Adrenal gland (tissue), 12 donors: ENCODE measurements around the gene NCKAP5. TPM values are rescaled to one million over a fixed set of nuclear protein-coding genes. Genes with fewer than 3 reads are reported as not detected.

ENCODE experiments used
- DNase-seq, 7 donors: peaks; one replicate each; pipeline ENCODE4 v3.0.0-alpha.2; 2019 to 2020
- H3K27ac ChIP-seq, 5 donors: fragments of 200-600 bp; sonication (generic) in 4 of 5; 1 replicate in 3 of 5; 2 replicates in 2 of 5; pipeline versions ENCODE4 v1.5.1 to v1.8.0; 2016 to 2020; ENCODE audit warnings: mild to moderate bottlenecking in 1 of 5
- H3K27me3 ChIP-seq: fragments of 200-600 bp; 2 replicates; pipeline ENCODE4 v1.8.0; 2021
- H3K36me3 ChIP-seq, 2 donors: fragments of 200-600 bp; replicated peaks in 1 of 2; 1 replicate in 1 of 2; 2 replicates in 1 of 2; pipeline versions ENCODE4 v1.5.1 to v1.8.0; 2018 to 2022
- H3K4me1 ChIP-seq, 2 donors: fragments of 200-600 bp; replicated peaks in 1 of 2; 1 replicate in 1 of 2; 2 replicates in 1 of 2; pipeline versions ENCODE4 v1.5.1 to v1.8.0; 2018 to 2021
- H3K4me3 ChIP-seq, 4 donors: fragments of 200-600 bp; sonication (generic) in 3 of 4; one replicate each; pipeline ENCODE4 v1.5.1; 2016 to 2018
- H3K9me3 ChIP-seq, 3 donors: fragments of 200-600 bp; sonication (generic) in 1 of 3; replicated peaks in 1 of 3; 1 replicate in 2 of 3; 2 replicates in 1 of 3; pipeline versions ENCODE4 v1.5.1 to v1.8.0; 2016 to 2021
- CTCF ChIP-seq, 6 experiments: fragments of 450-650 bp in 4 of 6; fragments of 200-600 bp in 2 of 6; sonication (generic) in 1 of 6; IDR thresholded peaks; 1 replicate in 5 of 6; 2 replicates in 1 of 6; pipeline versions ENCODE4 v1.5.1 to v1.8.0; 2016 to 2021; ENCODE audit warnings: antibody characterized with exemption in 6 of 6, mild to moderate bottlenecking in 2 of 6, moderate library complexity in 1 of 6
- POLR2A ChIP-seq, 2 donors: fragments of 450-650 bp; IDR thresholded peaks; one replicate each; pipeline ENCODE4 v1.6.1; 2017; ENCODE audit warnings: antibody characterized with exemption in 2 of 2, mild to moderate bottlenecking in 2 of 2, moderate library complexity in 1 of 2
- WGBS, 4 donors: extraction: QIAGEN DNeasy Blood & Tissue Kit in 2 of 4; methylation state at CpG; one replicate each; pipeline versions ENCODE4 v1.1.5 to v1.1.7; 2013 to 2017; 5-methylcytosine and 5-hydroxymethylcytosine counted together
- intact Hi-C, 2 donors: fragments of 100-400 bp; cut with DNase I; formaldehyde crosslinking; loops; one replicate each; pipeline versions ENCODE4 v1.14.1 to v1.15.0; 2022 to 2023
- polyA plus RNA-seq, 3 donors: library from polyadenylated mRNA; stranded (reverse); fragments of 200-250 nt in 2 of 3; fragments of 350-450 nt in 1 of 3; fragmentation: Illumina TruSeq in 1 of 3; extraction: RNeasy Lipid Tissue Mini Kit (QIAGEN cat#74804) in 1 of 3; gene quantifications; one replicate each; pipeline ENCODE4 v1.2.3, GENCODE V29; 2013 to 2014
- total RNA-seq, 9 donors: library from RNA; depleted of rRNA in 4 of 9; stranded (reverse); fragments of >200 nt in 4 of 9; fragments of 120-200 nt in 1 of 9; fragmentation: NEBNext Ultra II Directional in 1 of 9; extraction: Animal tissue kit (Norgen Biotek cat#: 25700) in 1 of 9; gene quantifications; one replicate each; pipeline versions ENCODE4 v1.1.0 to v1.2.4, GENCODE V29; 2013 to 2023
- donor health status: healthy with polysubstance abuse.
- donor health status: Bipolar disorder and iron deficiency.
- donor health status: DM: yes; HTN: yes; CAD: no.
- donor health status: DM: no; HTN: no; CAD: no.
- donor health status: DM: no; HTN: no; CAD: no.
- donor health status: DM: yes; HTN: yes; CAD: no.

NCKAP5 gene
- total and polyA plus RNA-seq, 12 donors = 0.06 to 3.1 (median 1.1) TPM

GRCh38 chr2:133292259-133292658, 276.0 kb downstream of the NCKAP5 start:
- Histone ChIP-seq H3K27me3 (no peaks in the 10 kb centered on the region), H3K27ac (no peak overlapping the region), H3K4me1 (no peaks in the 10 kb centered on the region), H3K36me3 (no peaks in the 10 kb centered on the region), H3K9me3 (no peaks in the 10 kb centered on the region), H3K4me3 (no peak overlapping the region)
- intact Hi-C loops = no loop called here
- 56 to 72% (median 67%) methylated on average over 2 of the region's 2 CpGs for WGBS, 4 donors
- no peak for DNase-seq
- TF ChIP-seq POLR2A (IDR thresholded peaks at IDR 0.05) (no peak), CTCF (IDR thresholded peaks at IDR 0.05) (no peak)

GRCh38 chr2:133287709-133288108, 280.6 kb downstream of the NCKAP5 start:
- intact Hi-C loops = no loop called here
- DNase-seq = no peak
- no peaks in the 10 kb centered on the region for H3K9me3 ChIP-seq
- no peaks in the 10 kb centered on the region for H3K36me3 ChIP-seq
- TF ChIP-seq CTCF (IDR thresholded peaks at IDR 0.05) (no peak), POLR2A (IDR thresholded peaks at IDR 0.05) (no peak)
- H3K27ac ChIP-seq = no peak overlapping the region
- 25 to 48% (median 33%) methylated on average over 2 of the region's 2 CpGs for WGBS, 4 donors
- H3K27me3 ChIP-seq = no peaks in the 10 kb centered on the region
- H3K4me3 ChIP-seq = no peak overlapping the region
- H3K4me1 ChIP-seq = no peaks in the 10 kb centered on the region

GRCh38 chr2:133286326-133286922, 281.8 kb downstream of the NCKAP5 start:
- H3K4me1 ChIP-seq = no peaks in the 10 kb centered on the region
- TF ChIP-seq CTCF (IDR thresholded peaks at IDR 0.05) = no peak
- TF ChIP-seq POLR2A (IDR thresholded peaks at IDR 0.05) = no peak
- no peaks in the 10 kb centered on the region for H3K36me3 ChIP-seq
- WGBS, 4 donors = 70 to 94% (median 83%) methylated on average over 1 of the region's 1 CpG
- no peaks in the 10 kb centered on the region for H3K27me3 ChIP-seq
- no peak overlapping the region for H3K27ac ChIP-seq
- intact Hi-C loops = no loop called here
- no peaks in the 10 kb centered on the region for H3K9me3 ChIP-seq
- H3K4me3 ChIP-seq = no peak overlapping the region
- no peak for DNase-seq

- H3K4me3 ChIP-seq = no peak overlapping the region
- no peaks in the 10 kb centered on the region for H3K27me3 ChIP-seq
- intact Hi-C loops = no loop called here
- no peak for TF ChIP-seq CTCF (IDR thresholded peaks at IDR 0.05)
- TF ChIP-seq POLR2A (IDR thresholded peaks at IDR 0.05) = no peak
- WGBS, 4 donors = 59 to 69% (median 64%) methylated on average over 3 of the region's 3 CpGs
- H3K9me3 ChIP-seq = no peaks in the 10 kb centered on the region
- no peak overlapping the region for H3K27ac ChIP-seq
- H3K36me3 ChIP-seq = no peaks in the 10 kb centered on the region
- no peaks in the 10 kb centered on the region for H3K4me1 ChIP-seq
- DNase-seq = no peak
These were observed 295.2 kb downstream of the NCKAP5 start for GRCh38 chr2:133273031-133273430.
